A673 (cell line): Measurements from ENCODE around the gene CDR2. TPM values are rescaled to one million over a fixed set of nuclear protein-coding genes. Genes with fewer than 3 reads are reported as not detected.

ENCODE experiments used
- BruUV-seq: library from RNA; stranded (reverse); fragments of 400-500 nt; replicated peaks from 2 replicates; lab custom pipeline; 2021; lab: Mats Ljungman, UMichigan
- CTCF ChIA-PET: fragments of 300-600 bp; sonication (Branson Sonifier 250); formaldehyde crosslinking; loops from one replicate; lab custom pipeline; 2022; ENCODE audit warnings: antibody characterized with exemption; lab: Charles Lee
- POLR2A ChIA-PET: fragments of 300-600 bp; sonication (Branson Sonifier 250); formaldehyde crosslinking; loops from one replicate; lab custom pipeline; 2022; ENCODE audit warnings: antibody characterized with exemption; ENCODE audit not compliant: low non-redundant PET; lab: Charles Lee
- DNase-seq: peaks from one replicate; pipeline ENCODE4 v3.0.0-alpha.2; 2015; ENCODE audit warnings: low spot score
- H3K27ac ChIP-seq: fragments of 200-600 bp; sonication (generic); 2 replicates; pipeline ENCODE4 v1.5.1; 2016; ENCODE audit warnings: mixed run types, low read depth, mild to moderate bottlenecking, mixed read lengths, antibody characterized with exemption, low read length; ENCODE audit not compliant: poor library complexity, severe bottlenecking
- H3K27me3 ChIP-seq: fragments of 200-600 bp; sonication (generic); replicated peaks from 2 replicates; pipeline ENCODE4 v1.6.1; 2017; ENCODE audit warnings: mixed run types, low read depth, mild to moderate bottlenecking, mixed read lengths, antibody characterized with exemption, low read length; ENCODE audit not compliant: insufficient read depth, poor library complexity
- H3K36me3 ChIP-seq: fragments of 200-600 bp; sonication (generic); 2 replicates; pipeline ENCODE4 v1.6.1; 2016; ENCODE audit warnings: mixed run types, mild to moderate bottlenecking, mixed read lengths, antibody characterized with exemption, low read length; ENCODE audit not compliant: insufficient read depth, poor library complexity, severe bottlenecking
- H3K4me1 ChIP-seq: fragments of 200-600 bp; sonication (generic); 2 replicates; pipeline ENCODE4 v1.6.1; 2017; ENCODE audit warnings: mixed run types, mild to moderate bottlenecking, mixed read lengths, antibody characterized with exemption, low read length; ENCODE audit not compliant: insufficient read depth, poor library complexity, severe bottlenecking
- H3K4me3 ChIP-seq: fragments of 200-600 bp; sonication (generic); 2 replicates; pipeline ENCODE4 v1.5.1; 2016; ENCODE audit warnings: low read depth, mixed run types, mild to moderate bottlenecking, mixed read lengths, low read length; ENCODE audit not compliant: poor library complexity, severe bottlenecking
- H3K9me3 ChIP-seq: fragments of 200-600 bp; sonication (generic); 2 replicates; pipeline ENCODE4 v1.6.1; 2016; ENCODE audit warnings: mixed run types, low read depth, mild to moderate bottlenecking, mixed read lengths, antibody characterized with exemption, low read length; ENCODE audit not compliant: poor library complexity, severe bottlenecking
- EZH2 ChIP-seq: fragments of 200-600 bp; sonication (generic); IDR thresholded peaks from 2 replicates; pipeline ENCODE4 v1.6.1; 2017; ENCODE audit warnings: borderline replicate concordance, low read depth, mild to moderate bottlenecking, mixed read lengths, antibody characterized with exemption, low read length; ENCODE audit not compliant: poor library complexity, severe bottlenecking
- intact Hi-C: fragments of 100-400 bp; cut with micrococcal nuclease; formaldehyde crosslinking; loops from one replicate; pipeline ENCODE4 v1.10.0; 2022; ENCODE audit not compliant: unreplicated experiment
- total RNA-seq: library from RNA; stranded (reverse); gene quantifications from 2 replicates; pipeline ENCODE4 v1.2.3, GENCODE V29; 2021
- TF ChIP-seq, protein P1 (sequence below): fragments of 300-800, 200-600 bp; sonication (generic); conservative IDR thresholded peaks from 2 replicates; pipeline ENCODE4 v1.5.1; 2017; ENCODE audit warnings: low read depth, mild to moderate bottlenecking, antibody characterized with exemption, low read length, moderate library complexity, mixed read lengths

The CDR2 gene
- total RNA-seq, 1 experiment from 2014 or later = 40.5 TPM

GRCh38 chr16:22353933-22354541 lies 20.4 kb downstream of the CDR2 start:
- H3K27ac ChIP-seq = peak overlapping the region; percentile 69
- no peaks in the 10 kb centered on the region for H3K27me3 ChIP-seq
- no peak overlapping the region for H3K4me3 ChIP-seq
- intact Hi-C loops = loop anchor here (5.0 kb wide), 1 partner anchor 48 kb away; no protein-coding TSS in a partner anchor
- H3K9me3 ChIP-seq = no peaks in the 10 kb centered on the region
- TF ChIP-seq, protein P1, sequence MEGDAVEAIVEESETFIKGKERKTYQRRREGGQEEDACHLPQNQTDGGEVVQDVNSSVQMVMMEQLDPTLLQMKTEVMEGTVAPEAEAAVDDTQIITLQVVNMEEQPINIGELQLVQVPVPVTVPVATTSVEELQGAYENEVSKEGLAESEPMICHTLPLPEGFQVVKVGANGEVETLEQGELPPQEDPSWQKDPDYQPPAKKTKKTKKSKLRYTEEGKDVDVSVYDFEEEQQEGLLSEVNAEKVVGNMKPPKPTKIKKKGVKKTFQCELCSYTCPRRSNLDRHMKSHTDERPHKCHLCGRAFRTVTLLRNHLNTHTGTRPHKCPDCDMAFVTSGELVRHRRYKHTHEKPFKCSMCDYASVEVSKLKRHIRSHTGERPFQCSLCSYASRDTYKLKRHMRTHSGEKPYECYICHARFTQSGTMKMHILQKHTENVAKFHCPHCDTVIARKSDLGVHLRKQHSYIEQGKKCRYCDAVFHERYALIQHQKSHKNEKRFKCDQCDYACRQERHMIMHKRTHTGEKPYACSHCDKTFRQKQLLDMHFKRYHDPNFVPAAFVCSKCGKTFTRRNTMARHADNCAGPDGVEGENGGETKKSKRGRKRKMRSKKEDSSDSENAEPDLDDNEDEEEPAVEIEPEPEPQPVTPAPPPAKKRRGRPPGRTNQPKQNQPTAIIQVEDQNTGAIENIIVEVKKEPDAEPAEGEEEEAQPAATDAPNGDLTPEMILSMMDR = no peak
- no peak for TF ChIP-seq EZH2
- ChIA-PET POLR2A (no interaction called here), CTCF (no interaction called here)
- no peak for DNase-seq
- no TSS peak for BruUV-seq
- H3K4me1 ChIP-seq = peaks cover 35% of the 10 kb centered on the region
- H3K36me3 ChIP-seq = peaks cover 20% of the 10 kb centered on the region

- Histone ChIP-seq H3K9me3 (no peaks in the 10 kb centered on the region), H3K27me3 (no peaks in the 10 kb centered on the region), H3K27ac (peak overlapping the region; percentile 69), H3K36me3 (peaks cover 27% of the 10 kb centered on the region), H3K4me3 (no peak overlapping the region), H3K4me1 (peaks cover 35% of the 10 kb centered on the region)
- no peak for TF ChIP-seq EZH2
- TF ChIP-seq, protein P1 = no peak
- POLR2A ChIA-PET = no interaction called here
- BruUV-seq = no TSS peak
- peak; percentile 83 for DNase-seq
- intact Hi-C loops = loop anchor here (5.0 kb wide), 1 partner anchor 49 kb away; no protein-coding TSS in a partner anchor
- CTCF ChIA-PET = interaction anchor here (0.5 kb wide), 1 partner anchor 9 kb away, joined by 3 read pairs; no protein-coding TSS in a partner anchor
These were observed 21.1 kb downstream of the CDR2 start for GRCh38 chr16:22353191-22353919.

DNA sequence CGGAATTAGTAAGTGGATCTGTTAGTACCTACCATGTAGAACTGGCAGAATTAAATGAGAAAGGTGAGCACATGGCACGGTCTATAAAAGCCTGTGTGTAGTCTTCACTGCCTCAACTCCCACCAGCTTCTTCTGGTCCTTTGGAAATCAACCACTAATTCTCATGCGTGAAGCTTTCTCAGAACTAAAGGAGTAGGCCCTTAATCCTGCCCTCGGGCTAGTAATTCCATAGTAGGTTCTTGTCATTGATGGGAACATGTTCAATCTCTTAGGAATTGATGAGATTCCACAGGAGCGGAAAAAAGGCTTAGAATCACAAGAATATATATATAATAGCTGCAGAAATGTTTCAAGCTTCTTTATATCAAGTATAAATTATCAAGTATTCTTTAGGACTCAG lies 21.7 kb downstream of the CDR2 start:
- DNase-seq = no peak
- CTCF ChIA-PET = no interaction called here
- Histone ChIP-seq H3K27ac (no peak overlapping the region), H3K4me3 (no peak overlapping the region), H3K9me3 (no peaks in the 10 kb centered on the region), H3K27me3 (no peaks in the 10 kb centered on the region), H3K4me1 (peaks cover 29% of the 10 kb centered on the region), H3K36me3 (peaks cover 32% of the 10 kb centered on the region)
- intact Hi-C loops = loop anchor here (5.0 kb wide), 1 partner anchor 50 kb away; no protein-coding TSS in a partner anchor
- POLR2A ChIA-PET = no interaction called here
- BruUV-seq = no TSS peak
- TF ChIP-seq EZH2 = no peak
- TF ChIP-seq, protein P1 = no peak
